NCI-H1417 (cell line): ENCODE measurements around the gene DPYSL5.
A peak's percentile ranks its signal among the peaks of the same experiment; 100 is the strongest.
"Not testable (repeated sequence)": the region's sequence is repeated elsewhere in the genome, so short reads cannot be mapped to it uniquely, and the experiment has no call there.

Source experiments
- DNase-seq, 3 experiments: peaks; one replicate each; lab custom pipeline; 2025; lab: John Stamatoyannopoulos, UW

The DPYSL5 gene

DNA sequence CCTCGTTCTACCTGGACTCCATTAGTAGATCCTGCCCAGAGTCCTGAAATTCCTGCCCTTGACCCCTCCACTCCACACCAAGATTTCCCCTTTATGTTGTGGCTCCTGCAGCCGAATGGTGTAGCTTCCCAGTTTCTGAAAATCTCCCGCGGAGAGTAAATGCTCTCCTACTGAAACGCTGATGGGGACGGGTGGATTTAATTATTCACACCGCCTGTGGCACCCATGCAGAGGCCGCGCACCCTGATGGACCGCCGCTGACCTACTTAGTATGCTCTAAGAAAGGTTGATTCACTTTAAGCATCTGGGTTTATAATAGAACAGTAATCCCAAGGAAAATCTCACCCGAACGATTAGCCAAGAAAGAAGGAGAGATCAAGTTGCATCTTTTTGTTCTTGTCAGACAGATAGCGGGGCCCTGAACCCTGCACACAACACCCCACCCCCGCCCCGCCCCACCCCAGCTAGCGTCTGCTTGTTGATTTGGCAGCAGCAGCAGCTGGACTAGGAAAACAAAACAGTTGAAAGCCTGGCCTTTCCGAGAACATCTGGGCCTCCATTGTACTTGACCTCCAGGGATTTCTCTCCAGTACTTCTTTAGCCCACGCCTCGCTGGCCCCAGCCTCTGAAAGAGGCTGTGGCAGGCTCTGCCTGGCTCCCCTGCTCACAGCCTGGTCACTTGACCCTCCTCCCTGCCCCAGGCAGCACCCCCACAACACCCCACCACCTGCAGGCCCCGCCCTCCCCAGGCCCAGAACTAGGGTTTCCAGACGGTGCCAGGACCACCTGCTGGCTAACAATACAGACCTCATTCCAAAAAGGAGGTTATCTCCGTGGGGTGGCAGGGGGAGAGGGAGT, 53.6 kb downstream of the DPYSL5 start:
- DNase-seq, result peak; percentile 49 to 87 (median 70)

- no peak for DNase-seq
Measured at GRCh38 chr2:26903676-26904075, 55.7 kb downstream of the DPYSL5 start.

- DNase-seq, result no peak
Measured at GRCh38 chr2:26904839-26905238, 56.9 kb downstream of the DPYSL5 start.

- no peak for DNase-seq
Measured at GRCh38 chr2:26905341-26906198, 57.6 kb downstream of the DPYSL5 start.

DNA sequence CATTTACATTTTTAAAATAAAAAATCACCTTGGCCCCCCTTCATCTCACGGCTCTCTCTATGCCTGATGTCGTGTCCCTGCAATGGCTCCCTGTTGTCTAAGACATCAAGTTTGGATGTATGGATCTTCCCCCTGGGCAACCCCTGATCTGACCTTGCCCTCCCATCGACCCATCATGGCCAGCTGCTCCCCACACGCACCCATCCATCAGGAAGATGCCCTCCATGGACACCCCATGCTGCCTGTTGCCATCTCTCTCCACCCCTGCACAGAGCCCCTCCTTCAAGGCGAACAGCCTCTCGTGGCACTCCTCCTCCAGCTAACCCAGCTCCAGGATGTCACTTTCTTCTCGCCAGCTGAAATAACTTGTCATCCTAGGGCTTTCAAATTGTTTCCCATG, 59.5 kb downstream of the DPYSL5 start:
- DNase-seq, result no peak

- no peak for DNase-seq
Measured at GRCh38 chr2:26910176-26910575, 62.2 kb downstream of the DPYSL5 start.

DNA sequence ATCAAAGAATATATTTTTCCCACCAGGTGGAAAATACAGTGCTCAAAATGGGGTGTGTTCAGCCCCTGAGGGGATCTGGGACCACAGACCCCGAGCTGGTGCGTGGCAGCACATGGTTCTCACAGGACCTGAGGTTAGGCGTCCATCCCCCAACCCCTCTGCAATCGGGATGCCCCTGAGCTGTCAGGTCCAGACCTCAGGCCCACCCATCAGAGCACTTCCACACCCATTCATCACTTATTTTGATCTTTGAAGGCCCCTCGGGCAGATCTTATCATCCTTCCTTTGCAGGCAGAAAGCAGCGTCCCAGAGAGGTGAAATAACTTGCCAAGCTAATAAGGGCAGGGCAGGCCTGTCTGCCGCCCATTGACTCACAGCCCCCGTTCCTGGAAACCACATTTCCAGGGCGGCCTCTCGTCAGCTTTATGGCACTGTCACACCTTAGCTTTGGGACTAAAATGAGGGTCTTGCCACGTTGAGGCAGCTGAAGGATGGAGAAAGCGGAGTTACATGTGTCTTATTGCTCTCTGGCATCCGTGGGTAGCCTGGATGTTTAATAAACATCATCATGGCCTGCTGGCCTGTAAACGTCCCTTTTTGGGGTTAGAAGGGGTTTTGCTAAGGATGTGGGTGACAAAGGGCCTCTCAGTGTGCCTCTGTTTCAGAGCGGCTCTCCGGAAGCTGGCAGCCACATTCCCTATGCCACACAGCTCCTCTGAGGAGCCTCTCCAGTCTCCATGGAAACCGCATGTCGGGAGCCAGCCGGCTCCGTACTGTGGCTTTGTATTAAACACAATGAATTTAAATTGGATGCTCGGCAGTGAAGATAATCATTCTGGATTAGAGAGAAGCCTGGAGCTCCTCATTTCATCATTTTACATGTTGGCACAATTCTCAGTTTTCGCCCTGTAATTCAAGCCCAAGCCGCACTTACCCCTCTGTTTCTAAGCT, 64.3 kb downstream of the DPYSL5 start:
- peak; percentile 82 to 98 (median 90) for DNase-seq

GRCh38 chr2:26913606-26913998, 65.7 kb downstream of the DPYSL5 start:
- DNase-seq, result no peak

GRCh38 chr2:26913999-26914658, 66.2 kb downstream of the DPYSL5 start:
- DNase-seq, result no peak

DNA sequence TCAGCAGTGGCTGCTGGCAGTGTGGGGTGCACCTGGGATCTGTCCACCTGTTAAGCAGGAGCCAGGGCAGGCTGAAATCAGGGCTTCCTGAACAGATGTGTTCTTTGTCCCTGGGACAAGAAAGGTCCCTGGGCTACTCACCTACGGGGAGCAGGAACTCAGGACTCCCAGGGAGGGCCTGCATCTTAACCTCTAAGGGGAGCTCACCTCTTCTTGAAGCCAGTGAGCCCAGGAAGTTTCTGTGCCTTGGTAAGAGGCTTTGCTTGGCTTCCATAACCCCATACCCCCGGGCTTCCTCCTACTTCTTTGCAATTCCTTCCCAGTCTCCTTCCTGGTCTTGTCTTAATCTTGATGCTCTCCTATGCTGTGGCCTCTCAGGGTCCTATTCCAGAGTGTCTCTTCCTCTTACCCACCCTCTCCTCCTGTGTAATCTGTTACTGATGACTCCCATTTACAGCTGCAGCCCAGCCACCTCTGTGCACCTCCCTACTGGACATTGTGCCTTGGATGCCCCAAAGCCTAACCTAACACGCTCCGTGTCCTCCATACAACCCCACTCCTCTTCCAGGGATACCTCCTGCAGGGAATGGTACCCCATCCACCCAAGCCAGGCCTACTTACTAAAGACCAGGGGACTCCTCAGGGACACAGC, 66.9 kb downstream of the DPYSL5 start:
- no peak for DNase-seq

DNA sequence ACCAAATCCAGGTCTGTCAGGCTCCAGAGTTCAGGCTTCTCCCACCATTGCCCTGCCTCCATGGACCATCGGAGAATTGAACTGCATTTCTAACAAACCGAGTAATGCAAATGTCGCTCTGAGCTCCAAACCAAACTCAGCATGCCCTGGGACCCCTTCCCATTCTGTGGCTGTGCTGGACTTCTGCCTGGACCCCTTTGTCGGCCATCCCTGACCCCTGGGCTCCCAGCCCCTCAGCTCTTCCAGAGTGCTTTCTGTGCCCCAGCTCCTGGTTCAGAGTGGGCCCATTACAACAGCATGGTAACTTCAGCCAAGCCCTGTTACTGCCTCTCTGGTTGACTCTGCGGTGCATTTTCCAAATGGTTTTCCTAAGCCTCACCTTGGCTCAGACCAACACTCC, 67.4 kb downstream of the DPYSL5 start:
- DNase-seq, result no peak

- DNase-seq, result no peak
Measured at GRCh38 chr2:26916128-26916692, 68.3 kb downstream of the DPYSL5 start.

DNA sequence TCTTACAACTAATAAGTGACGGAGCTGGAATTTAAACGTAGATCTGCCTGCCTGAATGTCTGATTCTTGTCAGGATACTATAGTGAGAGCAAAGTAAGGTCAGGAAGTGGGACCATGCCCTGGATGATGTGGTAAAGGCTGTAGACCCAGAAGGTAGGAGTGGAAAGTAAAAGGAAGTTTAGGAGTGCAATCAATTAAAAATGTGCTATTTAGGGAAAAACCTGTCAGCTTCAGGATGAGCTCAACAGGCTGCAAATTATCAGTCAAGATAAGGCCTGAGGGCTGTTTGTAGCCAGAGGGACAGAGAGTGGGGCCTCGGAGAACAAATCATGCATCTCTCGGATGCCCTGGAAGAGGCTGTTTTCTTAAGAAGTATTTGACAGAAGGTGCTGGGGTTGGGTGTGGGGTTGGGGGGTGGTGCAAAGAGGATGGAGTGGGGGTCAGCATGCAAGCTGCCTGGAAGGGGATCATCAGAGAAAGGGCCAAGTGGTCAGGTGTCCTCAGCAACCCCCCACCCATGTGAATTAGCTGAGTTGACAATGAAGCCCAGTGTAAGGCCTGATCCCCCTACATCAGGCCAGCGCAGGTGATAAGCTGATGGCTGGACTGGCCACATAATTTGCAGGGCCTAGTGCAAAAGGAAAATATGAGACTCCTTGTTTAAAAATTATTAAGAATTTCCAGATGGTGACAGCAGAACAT, 69.4 kb downstream of the DPYSL5 start:
- DNase-seq, result no peak

DNA sequence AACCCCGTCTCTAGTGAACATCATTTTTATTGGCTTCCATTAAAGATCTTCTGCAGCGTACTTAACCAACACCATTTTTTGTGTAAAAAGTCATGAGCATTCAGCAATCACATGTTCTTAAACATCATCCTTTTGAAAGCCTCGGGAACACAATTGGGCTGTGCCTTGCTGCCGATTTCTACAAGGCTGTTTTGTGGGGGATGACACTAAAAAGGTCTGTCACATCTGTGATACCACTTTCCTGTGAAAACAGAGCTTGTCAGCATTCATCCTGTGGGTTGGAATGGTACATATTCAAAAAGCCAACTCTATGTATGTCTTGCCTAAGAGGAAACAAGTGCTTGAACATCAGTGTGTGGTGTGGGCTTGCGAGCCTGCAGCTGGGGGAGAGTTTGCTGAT, 73.4 kb downstream of the DPYSL5 start:
- DNase-seq, result no peak

GRCh38 chr2:26922405-26923188, 74.7 kb downstream of the DPYSL5 start:
- DNase-seq, result peak; percentile 57 to 86 (median 69)

DNA sequence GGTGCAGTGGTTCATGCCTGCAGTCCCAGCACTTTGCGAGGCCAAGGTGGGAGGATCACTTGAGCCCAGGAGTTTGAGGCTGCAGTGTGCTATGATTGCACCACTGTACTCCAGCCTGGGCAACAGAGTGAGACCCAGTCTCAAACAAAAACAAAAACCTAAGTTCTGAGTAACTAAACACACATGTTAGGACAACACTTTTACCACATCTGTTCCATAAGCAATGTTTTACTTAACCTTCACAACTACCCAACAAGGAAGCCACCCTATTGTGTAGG, 75.2 kb downstream of the DPYSL5 start:
- DNase-seq, result not testable (repeated sequence)

GRCh38 chr2:26924731-26925099, 76.8 kb downstream of the DPYSL5 start:
- DNase-seq, result no peak

GRCh38 chr2:26925100-26925791, 77.3 kb downstream of the DPYSL5 start:
- DNase-seq, result no peak

DNA sequence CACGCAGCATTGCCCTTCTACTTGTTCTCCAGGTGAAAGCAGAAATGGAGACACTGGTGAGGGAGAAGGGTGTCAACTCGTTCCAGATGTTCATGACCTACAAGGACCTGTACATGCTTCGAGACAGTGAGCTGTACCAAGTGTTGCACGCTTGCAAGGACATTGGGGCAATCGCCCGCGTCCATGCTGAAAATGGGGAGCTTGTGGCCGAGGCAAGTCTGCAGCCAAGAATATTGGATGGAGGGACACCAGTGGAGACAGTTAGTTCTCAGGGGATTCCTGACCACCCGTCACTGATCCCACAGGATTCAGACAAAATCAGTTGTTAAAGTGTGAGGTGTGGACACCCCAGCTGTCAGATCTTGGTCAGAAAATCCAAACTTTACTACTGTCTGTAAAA, 79.3 kb downstream of the DPYSL5 start:
- no peak for DNase-seq
